Measurements from ENCODE around the gene ADCK1.

DNA sequence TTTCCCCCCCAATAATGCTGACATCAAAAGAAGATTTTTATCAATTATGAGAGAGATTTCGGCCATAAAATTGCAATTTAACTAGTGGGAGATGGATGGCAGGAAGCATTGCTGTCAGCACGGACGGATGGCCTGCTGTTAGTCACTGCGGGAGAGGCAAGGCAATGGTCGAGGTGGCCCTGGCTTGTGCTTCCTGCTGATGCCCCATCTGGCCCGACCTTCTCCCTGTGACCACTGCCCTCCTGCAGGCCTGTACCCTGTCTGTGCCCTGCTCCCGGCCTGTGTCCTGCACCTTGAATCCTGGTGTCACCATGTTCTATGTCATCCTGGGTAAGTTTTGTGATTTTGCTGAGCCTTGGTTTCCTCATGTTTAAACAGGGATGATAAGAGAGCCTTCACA is 67.6 kb downstream of the ADCK1 start:
- TF ChIP-seq POLR2A (IDR thresholded peaks at IDR 0.05) (no peak), CTCF (IDR thresholded peaks at IDR 0.05 in 4 of 5, conservative IDR thresholded peaks at IDR 0.05 in 1 of 5) (no peak)
